ENCODE measurements around the gene SEPTIN7.

Gene SEPTIN7

GRCh38 chr7:35777121-35777520 is 23.7 kb upstream of the SEPTIN7 start:
- TF ChIP-seq ZFX (IDR thresholded peaks at IDR 0.05) (no peak), CTCF (conservative IDR thresholded peaks at IDR 0.05) (no peak)
- H3K27ac ChIP-seq, result no peak overlapping the region

DNA sequence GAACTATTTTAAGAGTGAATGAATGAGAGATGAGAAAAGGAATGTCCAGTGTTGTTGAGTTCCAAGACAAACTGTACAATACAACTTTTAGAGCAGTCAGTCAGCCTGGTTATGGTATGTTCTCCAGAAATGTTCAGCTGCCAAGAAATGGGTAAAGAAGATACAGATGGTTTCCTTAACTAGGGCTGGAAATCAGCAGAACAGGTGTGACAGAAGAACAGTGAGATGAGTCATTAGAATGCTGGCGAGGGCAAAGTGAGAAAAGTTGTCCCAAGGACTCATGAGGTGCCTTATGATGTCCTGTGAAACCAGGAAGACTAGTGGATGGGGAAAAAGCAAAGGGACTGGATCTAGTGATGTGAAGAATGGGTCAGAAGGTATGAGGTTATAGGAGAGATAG is 20.8 kb upstream of the SEPTIN7 start:
- TF ChIP-seq CTCF (conservative IDR thresholded peaks at IDR 0.05) (no peak), ZFX (IDR thresholded peaks at IDR 0.05) (no peak)
- H3K27ac ChIP-seq, result no peak overlapping the region

DNA sequence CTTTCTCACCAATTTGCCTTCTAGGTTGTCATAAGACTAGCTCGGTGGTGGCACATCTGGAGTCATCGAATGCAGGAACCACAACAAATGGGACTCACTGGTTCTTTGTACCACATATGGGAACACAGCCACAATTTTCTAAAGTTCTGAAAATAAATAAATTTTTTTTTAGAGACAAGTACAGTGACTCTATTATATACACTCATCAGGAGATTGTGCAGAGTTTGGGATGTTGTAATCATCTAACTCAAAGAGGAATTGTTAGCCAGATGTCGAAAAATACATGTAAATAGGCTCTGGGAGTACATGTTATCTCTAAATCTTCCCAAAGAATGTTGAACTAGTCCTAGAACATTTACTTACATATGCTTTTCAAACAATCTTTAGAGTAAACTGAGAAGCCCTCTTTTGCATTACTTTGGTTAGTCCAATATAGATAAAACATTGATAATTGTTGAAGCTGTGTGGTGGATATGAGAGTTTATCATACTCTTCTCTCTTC is 19.6 kb upstream of the SEPTIN7 start:
- no peak for TF ChIP-seq ZFX (IDR thresholded peaks at IDR 0.05)
- H3K27ac ChIP-seq, result no peak overlapping the region

GRCh38 chr7:35781767-35782515 is 18.9 kb upstream of the SEPTIN7 start:
- TF ChIP-seq ZFX (IDR thresholded peaks at IDR 0.05) (no peak), CTCF (conservative IDR thresholded peaks at IDR 0.05) (no peak)
- no peak overlapping the region for H3K27ac ChIP-seq

DNA sequence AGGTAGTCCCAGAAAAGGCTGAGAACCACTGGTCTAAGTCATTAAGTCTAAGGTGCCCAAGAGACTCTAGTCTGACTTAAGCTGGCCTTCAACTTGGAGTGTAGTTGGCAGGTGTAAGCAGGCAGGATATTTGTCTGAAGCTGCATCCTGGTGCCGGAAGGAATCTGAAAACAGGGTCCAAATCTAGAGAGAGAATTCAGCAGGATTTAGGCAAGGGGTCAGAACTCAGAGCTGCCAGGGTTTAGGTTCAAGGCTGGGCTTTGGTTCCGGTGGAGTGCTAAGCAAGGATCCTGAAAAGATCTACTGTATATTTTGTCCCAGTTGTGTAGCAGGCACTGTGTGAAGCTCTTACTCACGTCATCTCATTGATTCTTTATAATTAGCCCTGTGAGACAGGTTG is 16.5 kb upstream of the SEPTIN7 start:
- H3K27ac ChIP-seq, result no peak overlapping the region
- TF ChIP-seq CTCF (conservative IDR thresholded peaks at IDR 0.05) (no peak), ZFX (IDR thresholded peaks at IDR 0.05) (no peak)

GRCh38 chr7:35785250-35785649 is 15.6 kb upstream of the SEPTIN7 start:
- no peak for TF ChIP-seq CTCF (conservative IDR thresholded peaks at IDR 0.05)
- TF ChIP-seq ZFX (IDR thresholded peaks at IDR 0.05), result no peak
- no peak overlapping the region for H3K27ac ChIP-seq

GRCh38 chr7:35787925-35788324 is 12.9 kb upstream of the SEPTIN7 start:
- TF ChIP-seq ZFX (IDR thresholded peaks at IDR 0.05) (no peak), CTCF (conservative IDR thresholded peaks at IDR 0.05) (no peak)

GRCh38 chr7:35792472-35792871 is 8.4 kb upstream of the SEPTIN7 start:
- no peak for TF ChIP-seq CTCF (conservative IDR thresholded peaks at IDR 0.05)
- TF ChIP-seq ZFX (IDR thresholded peaks at IDR 0.05), result no peak

More at GRCh38 chr7:35787925-35788324, 12.9 kb upstream of the SEPTIN7 start:
- H3K27ac ChIP-seq, result no peak overlapping the region

More at GRCh38 chr7:35792472-35792871, 8.4 kb upstream of the SEPTIN7 start:
- no peak overlapping the region for H3K27ac ChIP-seq
